ENCODE data around the gene ZNF616.

GRCh38 chr19:52148256-52148655 lies 8.5 kb upstream of the ZNF616 start:
- no peak for TF ChIP-seq POLR2A (IDR thresholded peaks at IDR 0.05)
- TF ChIP-seq CTCF (IDR thresholded peaks at IDR 0.05) = no peak

All from lower leg skin (tissue), 3 donors.